ENCODE data around the gene PSTK.

PSTK gene

DNA sequence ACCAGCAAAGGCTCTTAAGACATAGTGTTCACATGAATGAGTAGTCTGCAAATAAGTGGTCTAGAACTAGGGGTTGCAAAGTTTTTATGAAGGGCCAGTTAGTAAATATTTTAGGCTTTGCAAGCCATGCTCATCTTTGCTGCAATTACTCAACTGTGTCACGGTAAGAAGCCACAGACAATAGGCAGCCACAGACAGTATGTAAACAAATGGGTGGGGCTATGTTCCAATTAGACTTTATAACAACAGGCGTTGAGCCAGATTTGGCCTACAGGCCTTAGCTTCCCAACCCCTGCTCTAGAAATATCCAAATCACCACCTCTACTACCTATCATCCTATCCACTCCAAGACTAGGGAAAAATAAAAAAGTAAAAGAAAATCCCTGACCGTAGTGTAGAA, 19.1 kb downstream of the PSTK start:
- TF ChIP-seq, protein P1, sequence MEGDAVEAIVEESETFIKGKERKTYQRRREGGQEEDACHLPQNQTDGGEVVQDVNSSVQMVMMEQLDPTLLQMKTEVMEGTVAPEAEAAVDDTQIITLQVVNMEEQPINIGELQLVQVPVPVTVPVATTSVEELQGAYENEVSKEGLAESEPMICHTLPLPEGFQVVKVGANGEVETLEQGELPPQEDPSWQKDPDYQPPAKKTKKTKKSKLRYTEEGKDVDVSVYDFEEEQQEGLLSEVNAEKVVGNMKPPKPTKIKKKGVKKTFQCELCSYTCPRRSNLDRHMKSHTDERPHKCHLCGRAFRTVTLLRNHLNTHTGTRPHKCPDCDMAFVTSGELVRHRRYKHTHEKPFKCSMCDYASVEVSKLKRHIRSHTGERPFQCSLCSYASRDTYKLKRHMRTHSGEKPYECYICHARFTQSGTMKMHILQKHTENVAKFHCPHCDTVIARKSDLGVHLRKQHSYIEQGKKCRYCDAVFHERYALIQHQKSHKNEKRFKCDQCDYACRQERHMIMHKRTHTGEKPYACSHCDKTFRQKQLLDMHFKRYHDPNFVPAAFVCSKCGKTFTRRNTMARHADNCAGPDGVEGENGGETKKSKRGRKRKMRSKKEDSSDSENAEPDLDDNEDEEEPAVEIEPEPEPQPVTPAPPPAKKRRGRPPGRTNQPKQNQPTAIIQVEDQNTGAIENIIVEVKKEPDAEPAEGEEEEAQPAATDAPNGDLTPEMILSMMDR (IDR thresholded peaks at IDR 0.05; ENCODE audit: low read depth, low read length, missing control alignments): no peak
- no peak overlapping the region for H3K4me3 ChIP-seq (ENCODE audit: low read depth, low read length)
- DNase-seq (ENCODE audit: low read depth): no peak

DNA sequence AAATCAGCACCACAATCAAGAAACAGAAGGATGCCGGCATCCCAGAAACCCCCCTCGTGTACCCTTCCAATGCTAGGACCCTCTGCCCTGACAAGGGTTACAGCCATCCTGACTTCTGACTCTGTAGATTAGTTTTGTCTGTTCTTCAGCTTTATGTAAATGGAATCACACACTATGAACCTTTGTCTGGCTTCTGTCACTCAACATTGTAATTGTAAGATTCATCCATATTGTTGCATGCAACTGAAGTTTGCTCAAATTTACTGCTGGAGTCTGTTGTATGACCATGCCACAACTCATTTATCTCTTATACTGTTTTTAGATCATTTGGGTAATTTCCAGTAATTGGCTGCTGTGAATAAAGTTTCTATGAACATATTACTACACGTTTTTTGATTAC, 20.0 kb downstream of the PSTK start:
- TF ChIP-seq, protein P1 (IDR thresholded peaks at IDR 0.05; ENCODE audit: low read depth, low read length, missing control alignments): no peak
- no peak overlapping the region for H3K4me3 ChIP-seq (ENCODE audit: low read depth, low read length)
- no peak for DNase-seq (ENCODE audit: low read depth)

DNA sequence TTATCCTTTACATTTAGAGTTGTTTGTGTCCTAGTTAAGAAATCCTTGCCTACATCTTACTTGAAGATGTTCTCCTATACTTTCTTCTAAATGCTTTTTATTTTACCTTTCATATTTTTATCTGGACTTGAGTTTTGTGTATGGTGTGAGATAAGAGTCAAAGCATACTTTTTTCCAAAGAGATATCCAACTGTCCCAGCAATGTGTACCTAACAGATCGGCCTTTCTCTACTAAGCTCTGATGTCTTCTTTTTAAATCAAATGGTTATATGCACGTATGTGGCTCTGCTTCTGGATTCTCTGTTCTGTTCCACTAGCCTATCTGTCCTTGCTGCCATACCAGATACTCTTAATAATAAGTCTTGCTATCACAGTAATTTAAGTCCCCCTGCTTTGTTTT, 21.2 kb downstream of the PSTK start:
- TF ChIP-seq, protein P1 (IDR thresholded peaks at IDR 0.05; ENCODE audit: low read depth, low read length, missing control alignments): no peak
- no peak for DNase-seq (ENCODE audit: low read depth)
- no peak overlapping the region for H3K4me3 ChIP-seq (ENCODE audit: low read depth, low read length)

DNA sequence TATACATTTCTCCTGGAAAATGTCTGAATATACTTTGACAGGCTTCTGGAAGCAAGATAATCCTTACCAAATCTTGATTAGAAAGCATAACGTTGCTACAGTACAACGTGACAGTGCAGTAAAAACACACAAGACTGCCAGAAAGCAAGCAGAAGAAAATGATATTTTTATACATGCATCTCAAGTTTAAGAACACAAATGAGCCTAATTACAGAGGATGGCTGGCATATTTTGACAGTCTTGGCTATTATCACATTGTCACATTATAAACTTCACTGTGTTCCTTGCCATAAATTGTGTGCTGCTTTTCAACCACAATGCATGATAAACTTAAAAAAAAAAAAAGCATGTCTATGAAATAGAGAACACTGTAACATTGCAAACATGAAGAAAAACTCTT, 24.1 kb downstream of the PSTK start:
- TF ChIP-seq, protein P1 (IDR thresholded peaks at IDR 0.05; ENCODE audit: low read depth, low read length, missing control alignments): no peak
- H3K4me3 ChIP-seq (ENCODE audit: low read depth, low read length): no peak overlapping the region
- no peak for DNase-seq (ENCODE audit: low read depth)

DNA sequence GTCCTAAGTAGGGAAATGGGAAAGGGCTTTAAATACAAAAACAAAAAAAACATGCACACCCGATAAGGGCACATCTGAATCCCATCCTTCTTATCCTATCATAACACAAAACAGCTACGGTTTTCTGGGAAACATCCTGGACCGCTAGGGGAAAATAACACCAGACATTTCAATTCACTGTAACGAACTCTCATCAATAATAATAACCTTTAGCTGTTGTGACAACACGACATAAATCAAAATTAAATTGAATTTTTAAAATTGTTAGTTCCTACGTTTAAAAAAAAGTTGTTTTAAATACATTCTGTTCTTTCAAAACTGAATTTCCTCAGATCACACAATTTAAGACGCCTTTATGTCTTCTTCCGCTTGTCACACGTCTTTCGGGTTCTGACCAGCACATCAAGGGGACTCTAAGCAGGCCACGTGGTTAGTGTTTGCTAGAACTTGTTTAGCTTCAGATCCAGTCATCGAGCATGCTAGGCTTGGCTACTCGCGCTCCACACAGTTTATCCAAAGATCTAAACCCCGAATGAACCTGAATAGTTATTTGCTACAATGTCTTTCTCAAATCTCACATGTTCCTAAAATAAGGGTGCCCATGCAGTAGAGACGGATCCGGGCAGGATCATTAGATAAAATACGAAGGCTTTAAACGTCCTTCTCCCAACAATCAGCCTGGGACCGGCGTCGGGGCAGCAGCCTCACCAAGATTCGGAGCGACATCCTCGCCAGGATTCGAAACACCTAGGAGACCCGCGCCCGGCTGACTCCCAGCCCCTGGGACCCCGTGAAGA, 27.6 kb downstream of the PSTK start:
- TF ChIP-seq, protein P1 (IDR thresholded peaks at IDR 0.05; ENCODE audit: low read depth, low read length, missing control alignments): peak; percentile 8
- H3K4me3 ChIP-seq (ENCODE audit: low read depth, low read length): peak overlapping the region; percentile 70
- DNase-seq (ENCODE audit: low read depth): peak; percentile 49

DNA sequence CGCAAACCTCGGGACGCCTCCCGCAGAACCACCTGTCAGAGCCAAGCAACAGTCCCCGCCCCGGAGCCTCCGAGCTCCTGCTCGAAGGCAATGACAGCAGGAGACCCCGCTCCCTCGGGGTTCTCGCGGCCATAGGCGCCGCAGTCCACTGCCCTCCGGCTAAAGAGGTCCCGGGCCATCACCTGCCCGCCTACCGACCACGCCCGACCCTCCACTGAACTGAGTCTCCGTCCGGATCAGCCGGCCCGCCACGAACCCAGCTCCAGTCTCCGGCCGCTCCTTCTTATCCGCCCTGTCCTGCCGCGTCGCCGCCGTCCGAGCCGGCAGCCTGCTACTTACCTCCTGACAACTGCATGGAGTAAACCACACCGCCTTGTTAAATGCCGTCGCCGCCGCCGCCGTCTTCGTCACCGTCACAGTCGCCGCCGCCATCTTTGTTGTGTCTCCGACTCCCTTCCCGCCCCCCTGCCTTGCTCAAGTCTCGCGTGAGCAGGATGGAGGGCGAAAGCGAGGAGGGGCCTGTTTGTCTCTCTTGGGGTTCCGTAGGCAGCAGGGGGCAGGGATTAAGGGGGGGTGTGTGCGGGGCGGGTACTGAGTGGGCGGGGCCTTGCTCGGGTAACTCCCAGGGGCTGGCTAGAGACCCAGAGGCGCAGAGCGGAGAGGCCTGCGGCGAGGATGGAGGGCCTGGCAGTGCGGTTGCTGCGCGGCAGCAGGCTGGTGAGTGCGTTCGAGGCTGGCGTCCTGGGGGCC, 28.3 kb downstream of the PSTK start, which contains the start of the genes ACADSB and IKZF5:
Gene ACADSB (plus strand): TSS at position 652 of the 750 bp plus-strand sequence. CDS start 24 bp downstream, at position 676.
Gene IKZF5 (minus strand): TSS at position 441 of the 750 bp plus-strand sequence. CDS start 10,170 bp downstream, outside the sequence.
- H3K4me3 ChIP-seq (ENCODE audit: low read depth, low read length): peak within 1 kb of the TSS; percentile 85
- DNase-seq (ENCODE audit: low read depth): peak; percentile 94
- TF ChIP-seq, protein P1 (IDR thresholded peaks at IDR 0.05; ENCODE audit: low read depth, low read length, missing control alignments): no peak

All from GM12864 (cell line).